Naive B cell (primary cell): ENCODE measurements around the gene SYT8. TPM values are rescaled to one million over a fixed set of nuclear protein-coding genes. Genes with fewer than 3 reads are reported as not detected.

ENCODE experiments used
- ATAC-seq, 2 donors: fragments of 150-1000 bp; cut with Tn5 transposase; 2 replicates each; pipeline ENCODE4 v1.10.0; 2021; ENCODE audit warnings: low read depth in 2 of 2, mild to moderate bottlenecking in 2 of 2, moderate library complexity in 2 of 2
- DNase-seq: peaks from one replicate; pipeline ENCODE4 v3.0.0; 2022
- H3K27ac Mint-ChIP-seq, 6 donors: one replicate each; pipeline ENCODE4 v1.8.0; 2020 to 2022; ENCODE audit warnings: mild to moderate bottlenecking in 6 of 6, mixed read lengths in 6 of 6, moderate library complexity in 5 of 6, inconsistent platforms in 2 of 6
- H3K27me3 Mint-ChIP-seq, 3 donors: one replicate each; pipeline ENCODE4 v1.8.0; 2021 to 2022; ENCODE audit warnings: mixed read lengths in 3 of 3, mild to moderate bottlenecking in 1 of 3
- H3K36me3 Mint-ChIP-seq, 2 donors: one replicate each; pipeline ENCODE4 v1.8.0; 2020 to 2022; ENCODE audit warnings: mixed read lengths in 2 of 2, inconsistent platforms in 1 of 2, mild to moderate bottlenecking in 1 of 2
- H3K4me1 Mint-ChIP-seq, 3 donors: one replicate each; pipeline ENCODE4 v1.8.0; 2020 to 2022; ENCODE audit warnings: mixed read lengths in 3 of 3, inconsistent platforms in 1 of 3, mild to moderate bottlenecking in 1 of 3, moderate library complexity in 1 of 3
- H3K4me3 Mint-ChIP-seq, 8 donors: one replicate each; pipeline ENCODE4 v1.8.0; 2020 to 2022; ENCODE audit warnings: mild to moderate bottlenecking in 8 of 8, mixed read lengths in 8 of 8, moderate library complexity in 8 of 8, inconsistent platforms in 2 of 8
- H3K9me3 Mint-ChIP-seq, 7 donors: one replicate each; pipeline ENCODE4 v1.8.0; 2020 to 2022; ENCODE audit warnings: mixed read lengths in 7 of 7, mild to moderate bottlenecking in 5 of 7, inconsistent platforms in 2 of 7, moderate library complexity in 1 of 7
- polyA plus RNA-seq, 6 donors: library from polyadenylated mRNA; unstranded; fragments of 300-500 nt; fragmentation: Illumina TruSeq; gene quantifications; one replicate each; pipeline ENCODE4 v1.2.3, GENCODE V29; 2021; ENCODE audit warnings: low read depth in 6 of 6

SYT8 gene
- polyA plus RNA-seq, 6 donors from 2014 or later: not detected

GRCh38 chr11:1839924-1840779 lies 5.4 kb downstream of the SYT8 start:
- H3K27me3 Mint-ChIP-seq: no peaks in the 10 kb centered on the region
- peaks cover 32 to 41% (median 37%) of the 10 kb centered on the region in 3 donors for H3K4me1 Mint-ChIP-seq
- DNase-seq: peak; percentile 81
- peak overlapping the region; percentile 66 to 98 (median 94) for H3K27ac Mint-ChIP-seq
- peak; percentile 77 for ATAC-seq
- H3K36me3 Mint-ChIP-seq: no peaks in the 10 kb centered on the region
- H3K4me3 Mint-ChIP-seq: peak overlapping the region; percentile 25 to 95 (median 84)
- no peaks in the 10 kb centered on the region for H3K9me3 Mint-ChIP-seq

- no peaks in the 10 kb centered on the region for H3K27me3 Mint-ChIP-seq
- ATAC-seq (no peak), DNase-seq (no peak)
- peaks cover 40 to 48% (median 45%) of the 10 kb centered on the region in 3 donors for H3K4me1 Mint-ChIP-seq
- H3K9me3 Mint-ChIP-seq: no peaks in the 10 kb centered on the region
- peak overlapping the region in 1 of 6 donors; percentile 29 for H3K27ac Mint-ChIP-seq
- H3K4me3 Mint-ChIP-seq: peak overlapping the region in 6 of 8 donors; percentile 12 to 80 (median 56)
- H3K36me3 Mint-ChIP-seq: no peaks in the 10 kb centered on the region
Measured at GRCh38 chr11:1840780-1841480, 6.1 kb downstream of the SYT8 start.

GRCh38 chr11:1841511-1842148 lies 6.8 kb downstream of the SYT8 start:
- Mint-ChIP-seq H3K27ac (no peak overlapping the region), H3K27me3 (no peaks in the 10 kb centered on the region), H3K4me3 (peak overlapping the region in 2 of 8 donors; percentile 24 to 51), H3K4me1 (peaks cover 47 to 55% (median 49%) of the 10 kb centered on the region in 3 donors), H3K36me3 (no peaks in the 10 kb centered on the region), H3K9me3 (no peaks in the 10 kb centered on the region)
- DNase-seq (no peak), ATAC-seq (no peak)

- H3K27ac Mint-ChIP-seq: peak overlapping the region in 1 of 6 donors; percentile 73
- H3K4me3 Mint-ChIP-seq: peak overlapping the region in 3 of 8 donors; percentile 42 to 76 (median 66)
- ATAC-seq (no peak), DNase-seq (no peak)
- H3K9me3 Mint-ChIP-seq: no peaks in the 10 kb centered on the region
- H3K27me3 Mint-ChIP-seq: no peaks in the 10 kb centered on the region
- no peaks in the 10 kb centered on the region for H3K36me3 Mint-ChIP-seq
- peaks cover 55 to 63% (median 57%) of the 10 kb centered on the region in 3 donors for H3K4me1 Mint-ChIP-seq
Measured at GRCh38 chr11:1842149-1843097, 7.6 kb downstream of the SYT8 start.

GRCh38 chr11:1843098-1843473 lies 8.3 kb downstream of the SYT8 start:
- no peaks in the 10 kb centered on the region for H3K36me3 Mint-ChIP-seq
- ATAC-seq (no peak), DNase-seq (no peak)
- peak overlapping the region in 5 of 8 donors; percentile 42 to 86 (median 76) for H3K4me3 Mint-ChIP-seq
- H3K27me3 Mint-ChIP-seq: no peaks in the 10 kb centered on the region
- H3K4me1 Mint-ChIP-seq: peaks cover 58 to 70% (median 60%) of the 10 kb centered on the region in 3 donors
- H3K9me3 Mint-ChIP-seq: no peaks in the 10 kb centered on the region
- peak overlapping the region in 3 of 6 donors; percentile 42 to 91 (median 73) for H3K27ac Mint-ChIP-seq

- DNase-seq (no peak), ATAC-seq (no peak)
- no peaks in the 10 kb centered on the region for H3K27me3 Mint-ChIP-seq
- peak overlapping the region in 7 of 8 donors; percentile 54 to 91 (median 81) for H3K4me3 Mint-ChIP-seq
- H3K27ac Mint-ChIP-seq: peak overlapping the region in 5 of 6 donors; percentile 60 to 92 (median 91)
- H3K9me3 Mint-ChIP-seq: no peaks in the 10 kb centered on the region
- peaks cover 65 to 77% (median 67%) of the 10 kb centered on the region in 3 donors for H3K4me1 Mint-ChIP-seq
- H3K36me3 Mint-ChIP-seq: no peaks in the 10 kb centered on the region
Measured at GRCh38 chr11:1843796-1844195, 9.0 kb downstream of the SYT8 start.

- peaks cover 71 to 82% (median 74%) of the 10 kb centered on the region in 3 donors for H3K4me1 Mint-ChIP-seq
- peak overlapping the region; percentile 54 to 91 (median 80) for H3K4me3 Mint-ChIP-seq
- H3K9me3 Mint-ChIP-seq: no peaks in the 10 kb centered on the region
- ATAC-seq: peak; percentile 27 to 37
- no peaks in the 10 kb centered on the region for H3K27me3 Mint-ChIP-seq
- peak; percentile 35 for DNase-seq
- H3K36me3 Mint-ChIP-seq: no peaks in the 10 kb centered on the region
- H3K27ac Mint-ChIP-seq: peak overlapping the region; percentile 89 to 98 (median 92)
Measured at GRCh38 chr11:1844221-1845094, 9.7 kb downstream of the SYT8 start.

GRCh38 chr11:1845095-1845429 lies 10.3 kb downstream of the SYT8 start:
- DNase-seq (no peak), ATAC-seq (no peak)
- H3K27me3 Mint-ChIP-seq: no peaks in the 10 kb centered on the region
- H3K4me3 Mint-ChIP-seq: peak overlapping the region; percentile 54 to 91 (median 80)
- H3K9me3 Mint-ChIP-seq: no peaks in the 10 kb centered on the region
- H3K27ac Mint-ChIP-seq: peak overlapping the region; percentile 72 to 98 (median 92)
- no peaks in the 10 kb centered on the region for H3K36me3 Mint-ChIP-seq
- H3K4me1 Mint-ChIP-seq: peaks cover 71 to 82% (median 74%) of the 10 kb centered on the region in 3 donors

GRCh38 chr11:1845561-1846452 lies 11.0 kb downstream of the SYT8 start:
- peaks cover 76 to 83% (median 78%) of the 10 kb centered on the region in 3 donors for H3K4me1 Mint-ChIP-seq
- no peak for ATAC-seq

GRCh38 chr11:1846453-1846932 lies 11.7 kb downstream of the SYT8 start:
- peaks cover 76 to 87% (median 82%) of the 10 kb centered on the region in 3 donors for H3K4me1 Mint-ChIP-seq
- peak overlapping the region in 2 of 8 donors; percentile 29 to 76 for H3K4me3 Mint-ChIP-seq
- H3K27me3 Mint-ChIP-seq: no peaks in the 10 kb centered on the region
- no peaks in the 10 kb centered on the region for H3K36me3 Mint-ChIP-seq
- peak overlapping the region; percentile 63 to 93 (median 91) for H3K27ac Mint-ChIP-seq
- no peak for DNase-seq
- H3K9me3 Mint-ChIP-seq: no peaks in the 10 kb centered on the region
- no peak for ATAC-seq

More at GRCh38 chr11:1845561-1846452, 11.0 kb downstream of the SYT8 start:
- H3K27ac Mint-ChIP-seq: peak overlapping the region; percentile 67 to 98 (median 92)
- H3K4me3 Mint-ChIP-seq: peak overlapping the region; percentile 15 to 91 (median 78)
- DNase-seq: no peak
- H3K9me3 Mint-ChIP-seq: no peaks in the 10 kb centered on the region
- no peaks in the 10 kb centered on the region for H3K27me3 Mint-ChIP-seq
- no peaks in the 10 kb centered on the region for H3K36me3 Mint-ChIP-seq
